Naive thymus-derived CD8-positive, alpha-beta T cell (primary cell): ENCODE results near the gene MSL1. TPM values are rescaled to one million over a fixed set of nuclear protein-coding genes. Genes with fewer than 3 reads are reported as not detected.
A peak's percentile ranks its signal among the peaks of the same experiment; 100 is the strongest.

ENCODE experiments used
- ATAC-seq, 2 donors: fragments of 150-1000 bp; cut with Tn5 transposase in 1 of 2; sonication (Bioruptor Pico), chemical (Tn5 transposase) in 1 of 2; 1 replicate in 1 of 2; 2 replicates in 1 of 2; pipeline ENCODE4 v1.10.0; 2021; ENCODE audit warnings: mild to moderate bottlenecking in 2 of 2, moderate library complexity in 2 of 2
- POLR2A ChIA-PET: fragments of 350-600 bp; sonication (Branson Sonifier 250); formaldehyde crosslinking; loops from one replicate; lab custom pipeline; 2021; ENCODE audit warnings: antibody characterized with exemption; lab: Charles Lee
- DNase-seq, 10 donors: peaks; one replicate each; pipeline versions ENCODE4 v3.0.0 to v3.0.0-alpha.2; 2020 to 2022
- H3K27ac Mint-ChIP-seq, 10 donors: one replicate each; pipeline ENCODE4 v1.8.0; 2020 to 2022; ENCODE audit warnings: mild to moderate bottlenecking in 10 of 10, mixed read lengths in 10 of 10, moderate library complexity in 4 of 10, inconsistent platforms in 1 of 10
- H3K27me3 Mint-ChIP-seq, 5 donors: one replicate each; pipeline ENCODE4 v1.8.0; 2021 to 2022; ENCODE audit warnings: mixed read lengths in 5 of 5
- H3K36me3 Mint-ChIP-seq, 3 donors: one replicate each; pipeline ENCODE4 v1.8.0; 2020 to 2022; ENCODE audit warnings: mixed read lengths in 3 of 3, mild to moderate bottlenecking in 2 of 3, inconsistent platforms in 1 of 3
- H3K4me1 Mint-ChIP-seq, 4 donors: one replicate each; pipeline ENCODE4 v1.8.0; 2021 to 2022; ENCODE audit warnings: mixed read lengths in 4 of 4
- H3K4me3 Mint-ChIP-seq, 10 donors: one replicate each; pipeline ENCODE4 v1.8.0; 2020 to 2022; ENCODE audit warnings: mild to moderate bottlenecking in 10 of 10, mixed read lengths in 10 of 10, moderate library complexity in 6 of 10, inconsistent platforms in 1 of 10
- H3K9me3 Mint-ChIP-seq, 9 donors: one replicate each; pipeline ENCODE4 v1.8.0; 2020 to 2022; ENCODE audit warnings: mixed read lengths in 9 of 9, mild to moderate bottlenecking in 3 of 9, inconsistent platforms in 1 of 9, moderate library complexity in 1 of 9
- polyA plus RNA-seq, 3 donors: library from polyadenylated mRNA; unstranded; fragments of 300-500 nt; fragmentation: Illumina TruSeq; gene quantifications; one replicate each; pipeline ENCODE4 v1.2.3, GENCODE V29; 2021
- total RNA-seq, 8 experiments: library from RNA in 2 of 8; stranded (reverse) in 2 of 8; gene quantifications; one replicate each; pipeline ENCODE4 v1.2.3 and lab custom pipeline; 2021 to 2026

The MSL1 gene
- total and polyA plus RNA-seq, 5 experiments from 2014 or later = 6.8 to 135 (median 12.8) TPM

GRCh38 chr17:40093005-40093579 is 28.7 kb upstream of the MSL1 start:
- ATAC-seq (no peak), DNase-seq (no peak)
- H3K36me3 Mint-ChIP-seq = peaks cover 8 to 72% (median 12%) of the 10 kb centered on the region in 3 donors
- H3K9me3 Mint-ChIP-seq = no peaks in the 10 kb centered on the region
- POLR2A ChIA-PET = interaction anchor here (0.8 to 17.0 kb wide), 4 partner anchors 9 to 39 kb away, joined by 3 to 523 read pairs (median 148); partner anchors contain the start of genes MED24 and THRA
- no peak overlapping the region for H3K4me3 Mint-ChIP-seq
- H3K27ac Mint-ChIP-seq = peak overlapping the region in 5 of 10 donors; percentile 10 to 81 (median 66)
- peaks cover 31 to 60% (median 53%) of the 10 kb centered on the region in 4 donors for H3K4me1 Mint-ChIP-seq
- no peaks in the 10 kb centered on the region for H3K27me3 Mint-ChIP-seq

GRCh38 chr17:40093580-40094201 is 28.1 kb upstream of the MSL1 start:
- H3K27me3 Mint-ChIP-seq = no peaks in the 10 kb centered on the region
- no peak for DNase-seq
- H3K4me3 Mint-ChIP-seq = peak overlapping the region in 3 of 10 donors; percentile 10 to 54 (median 43)
- H3K27ac Mint-ChIP-seq = peak overlapping the region; percentile 14 to 97 (median 68)
- no peaks in the 10 kb centered on the region for H3K9me3 Mint-ChIP-seq
- peaks cover 35 to 65% (median 59%) of the 10 kb centered on the region in 4 donors for H3K4me1 Mint-ChIP-seq
- POLR2A ChIA-PET = interaction anchor here (0.8 to 17.0 kb wide), 4 partner anchors 9 to 39 kb away, joined by 3 to 523 read pairs (median 148); partner anchors contain the start of genes MED24 and THRA
- no peak for ATAC-seq
- peaks cover 8 to 66% (median 12%) of the 10 kb centered on the region in 3 donors for H3K36me3 Mint-ChIP-seq

- peaks cover 41 to 76% (median 67%) of the 10 kb centered on the region in 4 donors for H3K4me1 Mint-ChIP-seq
- no peak for DNase-seq
- POLR2A ChIA-PET = interaction anchor here (1.0 to 17.0 kb wide), 9 partner anchors 10 to 124 kb away, joined by 3 to 523 read pairs (median 5); partner anchors contain the start of genes MED24, THRA and WIPF2
- H3K4me3 Mint-ChIP-seq = peak overlapping the region in 8 of 10 donors; percentile 7 to 98 (median 42)
- H3K27me3 Mint-ChIP-seq = no peaks in the 10 kb centered on the region
- peaks cover 8 to 56% (median 9%) of the 10 kb centered on the region in 3 donors for H3K36me3 Mint-ChIP-seq
- H3K27ac Mint-ChIP-seq = peak overlapping the region in 8 of 10 donors; percentile 63 to 99 (median 94)
- H3K9me3 Mint-ChIP-seq = no peaks in the 10 kb centered on the region
- no peak for ATAC-seq
These were observed 26.9 kb upstream of the MSL1 start for GRCh38 chr17:40094874-40095273.

GRCh38 chr17:40095351-40095943 is 26.3 kb upstream of the MSL1 start:
- Mint-ChIP-seq H3K27me3 (no peaks in the 10 kb centered on the region), H3K4me1 (peaks cover 45 to 78% (median 68%) of the 10 kb centered on the region in 4 donors), H3K36me3 (peaks cover 7 to 50% (median 8%) of the 10 kb centered on the region in 3 donors), H3K27ac (peak overlapping the region; percentile 67 to 99 (median 94)), H3K9me3 (no peaks in the 10 kb centered on the region), H3K4me3 (peak overlapping the region; percentile 68 to 98 (median 92))
- POLR2A ChIA-PET = interaction anchor here (1.0 to 17.0 kb wide), 11 partner anchors 11 to 123 kb away, joined by 3 to 523 read pairs (median 4); partner anchors contain the start of genes MED24, THRA and WIPF2
- DNase-seq = peak in 1 of 10 donors; percentile 16
- ATAC-seq = no peak

- H3K4me3 Mint-ChIP-seq = peak overlapping the region; percentile 68 to 98 (median 92)
- H3K27me3 Mint-ChIP-seq = no peaks in the 10 kb centered on the region
- POLR2A ChIA-PET = interaction anchor here (0.6 to 17.0 kb wide), 12 partner anchors 12 to 1568 kb away, joined by 3 to 523 read pairs (median 4); partner anchors contain the start of genes CASC3, MED24, THRA and WIPF2
- DNase-seq (peak; percentile 51 to 95 (median 83)), ATAC-seq (peak; percentile 60 to 71)
- H3K27ac Mint-ChIP-seq = peak overlapping the region; percentile 67 to 99 (median 94)
- peaks cover 49 to 80% (median 73%) of the 10 kb centered on the region in 4 donors for H3K4me1 Mint-ChIP-seq
- peaks cover 7 to 47% (median 8%) of the 10 kb centered on the region in 3 donors for H3K36me3 Mint-ChIP-seq
- no peaks in the 10 kb centered on the region for H3K9me3 Mint-ChIP-seq
These were observed 25.6 kb upstream of the MSL1 start for GRCh38 chr17:40095944-40096791.

DNA sequence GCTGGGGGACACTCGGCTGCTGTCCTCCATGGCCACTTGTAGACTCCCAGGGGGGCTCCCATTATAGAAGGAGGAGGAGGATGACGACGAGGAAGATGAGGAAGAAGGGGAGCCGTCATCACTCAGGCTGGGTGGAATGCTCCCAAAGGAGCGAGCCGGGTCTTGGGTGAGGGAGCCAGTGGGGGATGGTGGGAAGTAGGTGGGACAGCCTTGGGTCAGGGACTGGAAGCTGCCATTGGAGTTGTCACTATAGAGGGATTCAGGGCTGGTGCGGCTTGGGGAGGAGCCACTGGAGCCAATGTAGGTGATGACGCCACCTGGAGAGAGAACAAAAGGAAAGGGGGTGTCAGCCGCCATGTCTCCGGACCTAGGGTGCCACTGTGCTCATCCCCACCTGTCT is 24.7 kb upstream of the MSL1 start:
- peaks cover 7 to 45% (median 8%) of the 10 kb centered on the region in 3 donors for H3K36me3 Mint-ChIP-seq

DNA sequence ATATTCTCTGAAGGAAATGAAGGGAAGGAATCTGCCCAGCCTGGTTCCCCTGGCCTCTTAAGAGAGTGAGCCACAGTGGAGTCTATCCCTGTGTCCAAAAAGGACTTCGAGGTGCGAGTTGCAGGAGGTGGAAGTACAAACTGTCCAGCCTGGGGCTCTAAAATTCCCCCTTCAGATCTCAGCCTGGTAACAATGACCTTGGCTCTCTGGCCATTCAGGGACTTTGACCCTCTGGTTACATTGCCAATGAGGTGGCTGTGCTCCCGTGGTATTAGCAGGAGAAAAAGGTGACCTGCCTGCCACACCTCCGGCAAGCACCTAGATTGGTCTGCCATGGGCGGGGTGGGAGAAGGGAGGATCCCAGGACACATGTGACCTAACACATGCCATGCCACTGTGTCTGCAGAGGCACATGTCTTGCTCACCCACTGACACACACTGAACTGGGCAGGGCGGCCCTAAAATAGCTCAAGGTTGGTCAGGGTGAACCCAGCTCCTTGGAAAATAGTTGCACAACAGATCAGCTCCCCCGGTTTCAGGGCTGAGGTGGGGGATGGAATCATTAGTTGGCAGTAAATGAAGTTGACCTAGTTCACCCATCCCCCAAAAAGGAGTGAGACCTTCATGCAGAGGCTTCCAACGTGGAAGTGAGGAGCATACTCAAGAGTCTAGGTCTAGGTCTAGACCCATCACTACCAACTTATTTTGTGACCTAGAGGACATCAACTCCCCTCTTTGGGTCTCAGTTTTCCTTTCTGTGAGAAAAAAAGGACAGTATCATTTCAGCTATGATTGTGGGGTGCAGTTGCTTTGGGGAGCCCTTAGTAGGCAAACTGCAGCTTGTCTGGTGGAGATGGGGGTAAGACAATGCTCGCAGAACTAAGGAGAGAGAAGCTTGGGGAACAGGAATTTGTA is 23.6 kb upstream of the MSL1 start:
- DNase-seq = no peak
- Mint-ChIP-seq H3K27me3 (no peaks in the 10 kb centered on the region), H3K4me3 (peak overlapping the region; percentile 86 to 98 (median 96)), H3K9me3 (no peaks in the 10 kb centered on the region), H3K27ac (peak overlapping the region; percentile 82 to 99 (median 96)), H3K4me1 (peaks cover 55 to 98% (median 89%) of the 10 kb centered on the region in 4 donors), H3K36me3 (peaks cover 7 to 45% (median 8%) of the 10 kb centered on the region in 3 donors)
- no peak for ATAC-seq
- POLR2A ChIA-PET = interaction anchor here (0.6 to 17.0 kb wide), 13 partner anchors 8 to 228 kb away, joined by 3 to 523 read pairs (median 9); partner anchors contain the start of genes CASC3, MED24, MSL1 and PSMD3

More for the DNA sequence above, 24.7 kb upstream of the MSL1 start:
- Mint-ChIP-seq H3K4me3 (peak overlapping the region; percentile 68 to 98 (median 92)), H3K27ac (peak overlapping the region; percentile 67 to 99 (median 94)), H3K9me3 (no peaks in the 10 kb centered on the region), H3K27me3 (no peaks in the 10 kb centered on the region), H3K4me1 (peaks cover 54 to 89% (median 81%) of the 10 kb centered on the region in 4 donors)
- DNase-seq (no peak), ATAC-seq (no peak)
- POLR2A ChIA-PET = interaction anchor here (1.2 to 17.0 kb wide), 8 partner anchors 13 to 244 kb away, joined by 3 to 523 read pairs (median 18); partner anchors contain the start of genes CASC3, MED24, THRA and WIPF2

DNA sequence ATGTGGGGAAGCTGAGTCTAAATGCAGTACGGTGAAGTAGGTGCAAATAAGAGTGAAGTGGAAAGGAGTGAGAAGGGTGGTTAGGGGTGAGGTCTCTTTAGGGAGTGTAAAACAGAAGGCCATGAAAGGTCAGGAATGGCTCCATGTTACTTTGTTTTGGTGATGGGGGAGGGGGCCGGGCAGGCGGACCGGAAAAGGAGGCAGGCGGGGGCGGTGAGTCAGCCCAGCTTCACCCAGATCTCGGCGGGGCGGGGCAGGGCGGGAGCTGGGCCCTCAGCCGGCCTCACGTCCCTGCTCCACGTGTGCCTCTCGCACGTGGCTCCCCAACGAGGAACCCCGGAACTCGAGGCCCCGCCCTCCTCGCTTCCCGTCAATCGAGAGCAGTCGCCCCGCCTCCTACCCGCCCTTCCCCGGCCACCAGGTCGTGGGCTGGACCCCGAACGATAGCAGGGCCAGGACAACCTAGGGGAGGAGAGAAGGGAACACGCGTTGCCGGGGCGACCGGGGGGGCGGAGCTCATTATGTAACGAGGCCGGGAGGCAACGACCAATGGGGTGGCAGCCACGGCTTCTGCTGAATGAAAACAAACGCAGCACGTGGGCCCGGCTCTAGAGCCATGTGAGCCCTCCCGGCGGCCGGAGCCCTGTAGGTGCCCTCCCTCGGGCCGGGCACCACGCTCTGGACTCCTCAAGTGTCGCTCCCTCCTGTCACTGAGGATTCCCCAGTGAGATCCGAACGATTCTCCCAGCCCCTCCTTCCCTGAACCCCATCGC is 22.7 kb upstream of the MSL1 start:
- no peaks in the 10 kb centered on the region for H3K27me3 Mint-ChIP-seq
- peak overlapping the region; percentile 86 to 98 (median 98) for H3K4me3 Mint-ChIP-seq
- peak overlapping the region; percentile 82 to 99 (median 96) for H3K27ac Mint-ChIP-seq
- POLR2A ChIA-PET = interaction anchor here (0.6 to 17.0 kb wide), 20 partner anchors 9 to 1590 kb away, joined by 3 to 523 read pairs (median 6); partner anchors contain the start of genes CASC3, EIF1, MED24 and MSL1
- peaks cover 55 to 98% (median 90%) of the 10 kb centered on the region in 4 donors for H3K4me1 Mint-ChIP-seq
- DNase-seq = peak; percentile 92 to 100 (median 98)
- H3K36me3 Mint-ChIP-seq = peaks cover 2 to 37% (median 7%) of the 10 kb centered on the region in 3 donors
- H3K9me3 Mint-ChIP-seq = no peaks in the 10 kb centered on the region
- ATAC-seq = peak; percentile 57 to 70

- Mint-ChIP-seq H3K36me3 (peaks cover 0 to 29% (median 6%) of the 10 kb centered on the region in 3 donors), H3K9me3 (no peaks in the 10 kb centered on the region), H3K4me3 (peak overlapping the region; percentile 86 to 98 (median 98)), H3K27me3 (no peaks in the 10 kb centered on the region), H3K4me1 (peaks cover 60 to 98% (median 92%) of the 10 kb centered on the region in 4 donors), H3K27ac (peak overlapping the region; percentile 82 to 99 (median 96))
- ATAC-seq (no peak), DNase-seq (peak in 1 of 10 donors; percentile 31)
- POLR2A ChIA-PET = interaction anchor here (0.8 to 17.0 kb wide), 23 partner anchors 10 to 1589 kb away, joined by 3 to 523 read pairs (median 5); partner anchors contain the start of genes CASC3, EIF1, MED24 and MSL1
These were observed 22.0 kb upstream of the MSL1 start for GRCh38 chr17:40099619-40100418.
